HG02798 (cell line): ENCODE data around the gene CBY2.
"Not testable (repeated sequence)": the region's sequence is repeated elsewhere in the genome, so short reads cannot be mapped to it uniquely, and the experiment has no call there.

ENCODE experiments used
- ATAC-seq: cut with Tn5 transposase; IDR thresholded peaks from one replicate; pipeline ENCODE4 v1.9.1; 2021; ENCODE audit warnings: mild to moderate bottlenecking; ENCODE audit not compliant: unreplicated experiment, poor library complexity

The CBY2 gene

GRCh38 chr13:45737571-45738017 is 35.5 kb downstream of the CBY2 start:
- no peak for ATAC-seq

DNA sequence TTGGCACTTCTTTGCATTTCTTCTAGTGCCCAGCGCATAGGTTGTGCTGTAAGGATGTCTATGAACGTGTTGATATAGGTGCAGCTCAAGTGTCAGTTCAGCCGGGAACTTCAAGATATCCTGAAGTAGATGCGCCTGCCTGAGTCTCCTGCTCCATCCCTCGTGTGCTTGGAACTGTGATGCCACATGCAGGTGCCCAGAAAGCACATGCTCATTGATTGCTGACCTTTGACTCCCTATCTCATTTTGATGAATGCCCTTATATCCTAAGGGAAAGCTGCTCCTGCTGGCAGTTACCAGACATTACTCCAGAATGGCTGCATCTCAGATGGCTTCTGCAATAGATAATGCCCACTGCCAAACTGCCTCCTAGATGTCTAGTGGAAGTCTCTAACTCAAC is 40.9 kb downstream of the CBY2 start:
- ATAC-seq = no peak

- no peak for ATAC-seq
Measured at GRCh38 chr13:45744979-45745378, 42.9 kb downstream of the CBY2 start.

DNA sequence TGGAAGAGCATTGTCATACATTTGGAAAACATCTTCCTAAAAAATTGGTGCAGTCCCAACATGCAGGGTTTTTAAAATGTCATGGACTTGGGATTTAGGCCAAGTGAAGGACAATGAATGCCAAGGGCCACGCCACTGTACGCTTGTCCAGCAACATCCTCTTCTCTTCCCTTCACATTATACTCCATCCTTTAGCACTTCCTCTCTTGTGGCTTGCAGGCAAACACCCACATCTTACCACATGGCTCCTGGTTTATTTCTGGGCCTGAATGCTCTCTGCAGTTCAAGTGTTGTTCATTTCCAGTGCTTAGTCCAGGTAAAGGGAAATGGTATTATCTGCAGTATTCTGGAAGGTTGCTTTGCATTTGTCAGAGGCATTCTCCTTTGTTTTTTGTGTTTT is 45.0 kb downstream of the CBY2 start:
- no peak for ATAC-seq

DNA sequence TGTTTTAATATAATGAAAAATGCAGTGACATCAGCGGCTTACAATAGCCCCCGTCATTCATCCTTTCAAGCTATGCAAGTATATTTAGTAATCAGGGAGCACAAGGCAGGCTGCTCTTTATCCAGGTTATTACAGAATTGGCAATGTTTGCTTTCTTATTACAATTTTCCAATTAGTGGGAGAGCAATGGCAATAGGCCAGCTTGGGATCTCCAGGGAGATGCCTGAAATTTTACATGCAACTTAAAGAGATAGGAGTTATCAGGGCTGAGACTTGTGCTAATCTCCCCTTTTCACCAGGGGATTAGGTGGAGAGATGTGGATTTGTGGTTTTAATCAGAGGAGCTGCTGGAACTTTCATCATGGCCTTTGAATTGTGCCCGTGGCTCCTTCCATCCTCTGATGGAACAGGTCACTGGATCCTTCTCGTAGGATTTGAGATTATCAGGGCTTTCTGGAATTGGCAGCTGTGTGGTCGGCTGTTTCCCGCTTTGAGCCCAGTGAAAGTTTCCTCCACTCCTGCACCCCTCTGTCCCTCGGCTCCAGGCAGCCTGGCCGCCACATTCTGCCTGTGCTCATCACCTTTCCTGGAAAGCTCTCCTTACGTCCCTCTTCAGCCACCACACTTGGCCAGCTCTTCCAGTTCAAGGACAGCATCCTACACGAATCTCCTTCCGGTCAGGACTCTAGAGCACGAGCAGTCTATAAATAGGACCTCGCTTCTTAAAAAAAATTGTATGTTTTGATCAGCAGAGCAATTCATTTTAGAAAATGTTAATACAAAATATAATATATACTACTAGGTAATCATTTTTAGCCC is 47.0 kb downstream of the CBY2 start:
- no peak for ATAC-seq

DNA sequence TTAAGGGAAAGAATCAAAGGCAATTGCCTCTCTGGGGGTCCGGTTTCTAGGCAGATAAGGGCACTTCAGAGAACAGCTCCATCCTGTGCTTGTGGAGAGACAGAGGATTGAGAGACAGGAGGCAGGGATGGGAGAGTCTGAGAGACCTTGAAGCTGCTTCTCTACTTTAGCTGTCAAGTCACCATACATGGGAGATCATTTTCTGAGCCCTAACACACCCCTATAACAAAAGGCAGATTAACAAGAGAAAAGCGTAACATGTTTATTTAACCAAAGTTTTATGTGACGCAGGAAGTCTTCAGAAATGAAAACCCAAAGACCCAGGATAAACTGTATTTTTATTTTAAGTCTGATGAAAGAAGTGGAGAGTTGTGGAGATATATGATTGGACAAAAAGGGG is 48.4 kb downstream of the CBY2 start:
- ATAC-seq = no peak

DNA sequence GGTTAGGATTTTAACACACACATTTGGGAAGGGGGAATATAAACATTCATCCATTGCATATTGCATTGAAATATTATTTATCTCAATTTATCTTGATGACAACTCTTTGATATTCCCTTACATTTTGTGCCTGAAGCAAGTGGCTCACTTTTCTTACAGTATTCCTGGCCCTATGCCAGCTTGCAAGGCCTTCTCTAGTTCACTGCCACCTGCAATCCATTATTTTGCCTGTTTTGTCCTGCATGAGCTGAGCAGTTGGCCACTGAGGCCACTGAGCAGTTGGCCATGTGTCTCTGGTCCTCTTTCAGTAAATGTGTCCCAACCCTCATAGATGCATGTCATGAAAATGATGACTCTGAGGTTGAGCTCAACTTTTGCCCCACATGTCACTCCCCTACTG is 49.8 kb downstream of the CBY2 start:
- no peak for ATAC-seq

GRCh38 chr13:45752510-45752909 is 50.4 kb downstream of the CBY2 start:
- no peak for ATAC-seq

DNA sequence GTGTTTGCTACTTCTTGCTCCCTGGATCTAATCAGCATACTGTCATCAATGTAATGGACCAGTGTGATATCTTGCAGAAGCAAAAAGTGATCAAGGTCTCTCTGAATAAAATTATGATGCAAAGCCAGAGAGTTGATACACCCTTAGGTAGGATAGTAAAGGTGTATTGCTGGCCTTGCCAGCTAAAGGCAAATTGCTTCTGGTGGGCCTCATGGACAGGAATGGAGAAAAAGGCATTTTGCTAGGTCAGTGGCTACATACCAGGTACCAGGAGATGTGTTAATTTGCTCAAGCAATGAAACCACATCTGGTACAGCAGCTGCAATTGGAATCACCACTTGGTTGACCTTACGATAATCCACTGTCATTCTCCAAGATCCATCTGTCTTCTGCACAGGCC is 54.4 kb downstream of the CBY2 start:
- not testable (repeated sequence) for ATAC-seq

DNA sequence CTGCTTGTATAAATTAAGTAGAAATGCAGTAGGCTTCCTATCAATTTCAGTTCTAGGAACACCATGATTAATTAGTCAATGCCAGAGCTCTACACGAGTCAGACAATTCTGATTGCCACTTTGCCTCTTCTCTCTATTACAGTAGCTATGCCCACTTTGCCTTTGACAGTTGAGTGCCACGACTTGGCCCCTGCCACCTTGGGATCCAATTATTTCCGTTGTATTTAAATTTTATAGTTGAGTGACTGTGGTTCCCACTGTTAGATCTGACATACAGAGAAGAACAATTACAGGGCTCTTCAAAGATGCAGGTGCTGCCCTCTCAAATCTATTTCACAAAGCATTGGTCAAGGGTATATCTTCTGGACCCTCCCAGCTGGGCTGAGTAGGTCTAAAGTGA is 55.5 kb downstream of the CBY2 start:
- not testable (repeated sequence) for ATAC-seq

GRCh38 chr13:45763419-45763818 is 61.3 kb downstream of the CBY2 start:
- ATAC-seq = no peak
